HG03342 (cell line): ENCODE results near the gene TTC14.

Source experiments
- ATAC-seq: cut with Tn5 transposase; IDR thresholded peaks from one replicate; pipeline ENCODE4 v1.9.1; 2021; ENCODE audit warnings: mild to moderate bottlenecking, moderate library complexity; ENCODE audit not compliant: unreplicated experiment

Gene TTC14

GRCh38 chr3:180626844-180627243 lies 24.9 kb downstream of the TTC14 start:
- ATAC-seq, result peak; percentile 86

GRCh38 chr3:180630371-180630770 lies 28.4 kb downstream of the TTC14 start:
- no peak for ATAC-seq

- ATAC-seq, result no peak
Observed at GRCh38 chr3:180631317-180631716, 29.4 kb downstream of the TTC14 start.

- ATAC-seq, result no peak
Observed at GRCh38 chr3:180633722-180634121, 31.8 kb downstream of the TTC14 start.

- no peak for ATAC-seq
Observed at GRCh38 chr3:180640987-180641386, 39.0 kb downstream of the TTC14 start.

GRCh38 chr3:180646187-180646790 lies 44.3 kb downstream of the TTC14 start:
- ATAC-seq, result peak; percentile 79

GRCh38 chr3:180656406-180656805 lies 54.4 kb downstream of the TTC14 start:
- ATAC-seq, result no peak

GRCh38 chr3:180657094-180657493 lies 55.1 kb downstream of the TTC14 start:
- no peak for ATAC-seq
